Adrenal gland (tissue), 12 donors: ENCODE data around the gene TOX3. TPM values are rescaled to one million over a fixed set of nuclear protein-coding genes. Genes with fewer than 3 reads are reported as not detected.

Experiments used
- DNase-seq, 7 donors: peaks; one replicate each; pipeline ENCODE4 v3.0.0-alpha.2; 2019 to 2020
- H3K27ac ChIP-seq, 5 donors: fragments of 200-600 bp; sonication (generic) in 4 of 5; 1 replicate in 3 of 5; 2 replicates in 2 of 5; pipeline versions ENCODE4 v1.5.1 to v1.8.0; 2016 to 2020; ENCODE audit warnings: mild to moderate bottlenecking in 1 of 5
- H3K27me3 ChIP-seq: fragments of 200-600 bp; 2 replicates; pipeline ENCODE4 v1.8.0; 2021
- H3K36me3 ChIP-seq, 2 donors: fragments of 200-600 bp; replicated peaks in 1 of 2; 1 replicate in 1 of 2; 2 replicates in 1 of 2; pipeline versions ENCODE4 v1.5.1 to v1.8.0; 2018 to 2022
- H3K4me1 ChIP-seq, 2 donors: fragments of 200-600 bp; replicated peaks in 1 of 2; 1 replicate in 1 of 2; 2 replicates in 1 of 2; pipeline versions ENCODE4 v1.5.1 to v1.8.0; 2018 to 2021
- H3K4me3 ChIP-seq, 4 donors: fragments of 200-600 bp; sonication (generic) in 3 of 4; one replicate each; pipeline ENCODE4 v1.5.1; 2016 to 2018
- H3K9me3 ChIP-seq, 3 donors: fragments of 200-600 bp; sonication (generic) in 1 of 3; replicated peaks in 1 of 3; 1 replicate in 2 of 3; 2 replicates in 1 of 3; pipeline versions ENCODE4 v1.5.1 to v1.8.0; 2016 to 2021
- POLR2A ChIP-seq, 2 donors: fragments of 450-650 bp; IDR thresholded peaks; one replicate each; pipeline ENCODE4 v1.6.1; 2017; ENCODE audit warnings: antibody characterized with exemption in 2 of 2, mild to moderate bottlenecking in 2 of 2, moderate library complexity in 1 of 2
- WGBS, 4 donors: extraction: QIAGEN DNeasy Blood & Tissue Kit in 2 of 4; methylation state at CpG; one replicate each; pipeline versions ENCODE4 v1.1.5 to v1.1.7; 2013 to 2017; 5-methylcytosine and 5-hydroxymethylcytosine counted together
- intact Hi-C, 2 donors: fragments of 100-400 bp; cut with DNase I; formaldehyde crosslinking; loops; one replicate each; pipeline versions ENCODE4 v1.14.1 to v1.15.0; 2022 to 2023
- polyA plus RNA-seq, 3 donors: library from polyadenylated mRNA; stranded (reverse); fragments of 200-250 nt in 2 of 3; fragments of 350-450 nt in 1 of 3; fragmentation: Illumina TruSeq in 1 of 3; extraction: RNeasy Lipid Tissue Mini Kit (QIAGEN cat#74804) in 1 of 3; gene quantifications; one replicate each; pipeline ENCODE4 v1.2.3, GENCODE V29; 2013 to 2014
- total RNA-seq, 9 donors: library from RNA; depleted of rRNA in 4 of 9; stranded (reverse); fragments of >200 nt in 4 of 9; fragments of 120-200 nt in 1 of 9; fragmentation: NEBNext Ultra II Directional in 1 of 9; extraction: Animal tissue kit (Norgen Biotek cat#: 25700) in 1 of 9; gene quantifications; one replicate each; pipeline versions ENCODE4 v1.1.0 to v1.2.4, GENCODE V29; 2013 to 2023
- TF ChIP-seq, protein P1 (sequence below), 6 experiments: fragments of 450-650 bp in 4 of 6; fragments of 200-600 bp in 2 of 6; sonication (generic) in 1 of 6; IDR thresholded peaks; 1 replicate in 5 of 6; 2 replicates in 1 of 6; pipeline versions ENCODE4 v1.5.1 to v1.8.0; 2016 to 2021; ENCODE audit warnings: antibody characterized with exemption in 6 of 6, mild to moderate bottlenecking in 2 of 6, moderate library complexity in 1 of 6
- donor health status: healthy with polysubstance abuse.
- donor health status: Bipolar disorder and iron deficiency.
- donor health status: DM: yes; HTN: yes; CAD: no.
- donor health status: DM: no; HTN: no; CAD: no.
- donor health status: DM: no; HTN: no; CAD: no.
- donor health status: DM: yes; HTN: yes; CAD: no.

TOX3 gene
- total and polyA plus RNA-seq, 12 donors, result 0.06 to 4.2 (median 1.2) TPM; not detected in 2

- intact Hi-C loops, result no loop called here
- Histone ChIP-seq H3K9me3 (no peaks in the 10 kb centered on the region), H3K4me3 (no peak overlapping the region), H3K36me3 (no peaks in the 10 kb centered on the region), H3K27me3 (no peaks in the 10 kb centered on the region), H3K27ac (no peak overlapping the region), H3K4me1 (no peaks in the 10 kb centered on the region)
- no peak for DNase-seq
- TF ChIP-seq POLR2A (IDR thresholded peaks at IDR 0.05), result no peak
- TF ChIP-seq, protein P1, sequence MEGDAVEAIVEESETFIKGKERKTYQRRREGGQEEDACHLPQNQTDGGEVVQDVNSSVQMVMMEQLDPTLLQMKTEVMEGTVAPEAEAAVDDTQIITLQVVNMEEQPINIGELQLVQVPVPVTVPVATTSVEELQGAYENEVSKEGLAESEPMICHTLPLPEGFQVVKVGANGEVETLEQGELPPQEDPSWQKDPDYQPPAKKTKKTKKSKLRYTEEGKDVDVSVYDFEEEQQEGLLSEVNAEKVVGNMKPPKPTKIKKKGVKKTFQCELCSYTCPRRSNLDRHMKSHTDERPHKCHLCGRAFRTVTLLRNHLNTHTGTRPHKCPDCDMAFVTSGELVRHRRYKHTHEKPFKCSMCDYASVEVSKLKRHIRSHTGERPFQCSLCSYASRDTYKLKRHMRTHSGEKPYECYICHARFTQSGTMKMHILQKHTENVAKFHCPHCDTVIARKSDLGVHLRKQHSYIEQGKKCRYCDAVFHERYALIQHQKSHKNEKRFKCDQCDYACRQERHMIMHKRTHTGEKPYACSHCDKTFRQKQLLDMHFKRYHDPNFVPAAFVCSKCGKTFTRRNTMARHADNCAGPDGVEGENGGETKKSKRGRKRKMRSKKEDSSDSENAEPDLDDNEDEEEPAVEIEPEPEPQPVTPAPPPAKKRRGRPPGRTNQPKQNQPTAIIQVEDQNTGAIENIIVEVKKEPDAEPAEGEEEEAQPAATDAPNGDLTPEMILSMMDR (IDR thresholded peaks at IDR 0.05), result no peak
- WGBS, 4 donors, result 45 to 90% (median 51%) methylated on average over 1 of the region's 1 CpG
Measured at GRCh38 chr16:52398021-52398420, 148.9 kb downstream of the TOX3 start.

DNA sequence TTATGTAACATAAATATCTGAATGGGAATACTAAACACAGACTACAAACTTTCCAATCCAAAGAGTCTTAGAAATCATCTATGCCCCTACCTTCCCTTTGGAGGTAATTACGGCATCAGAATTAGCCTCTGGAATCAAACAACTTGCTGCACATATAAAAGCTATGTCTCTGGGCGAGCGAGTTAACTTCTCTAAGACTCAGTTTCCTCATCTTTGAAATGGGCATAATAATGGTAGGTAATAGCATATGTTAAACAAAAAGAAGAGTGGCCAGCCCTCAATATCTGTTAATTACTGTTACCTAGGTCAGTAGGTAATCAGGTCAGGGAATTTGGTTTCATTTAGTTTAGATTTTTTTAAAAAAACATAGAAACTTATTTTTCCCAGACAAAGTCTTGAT is 153.5 kb downstream of the TOX3 start:
- H3K27me3 ChIP-seq, result no peaks in the 10 kb centered on the region
- no peak overlapping the region for H3K27ac ChIP-seq
- no peaks in the 10 kb centered on the region for H3K9me3 ChIP-seq
- H3K4me3 ChIP-seq, result no peak overlapping the region
- intact Hi-C loops, result no loop called here
- whole genome bisulfite sequencing, 4 donors, result 68 to 84% (median 74%) methylated on average over 3 of the region's 3 CpGs
- DNase-seq, result no peak
- no peaks in the 10 kb centered on the region for H3K36me3 ChIP-seq
- TF ChIP-seq, protein P1 (IDR thresholded peaks at IDR 0.05), result no peak
- TF ChIP-seq POLR2A (IDR thresholded peaks at IDR 0.05), result no peak
- no peaks in the 10 kb centered on the region for H3K4me1 ChIP-seq

DNA sequence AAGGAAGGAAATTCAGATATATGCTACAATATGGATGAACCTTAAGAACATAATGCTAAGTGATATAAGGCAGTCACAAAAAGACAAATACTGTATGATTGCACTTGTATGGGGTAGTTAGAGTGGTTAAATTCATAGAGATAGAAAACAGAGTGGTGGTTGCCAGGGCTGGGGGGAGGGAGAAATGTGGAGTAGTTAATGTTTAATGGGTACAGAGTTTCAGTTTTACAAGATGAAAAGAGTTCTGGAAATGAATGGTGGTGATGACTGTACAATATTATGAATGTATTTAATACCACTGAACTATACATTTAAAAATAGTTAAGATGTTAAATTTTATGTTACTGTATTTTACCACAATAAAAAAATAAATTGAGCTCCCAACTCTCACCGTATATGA is 157.9 kb downstream of the TOX3 start:
- TF ChIP-seq, protein P1 (IDR thresholded peaks at IDR 0.05), result no peak
- no peak for TF ChIP-seq POLR2A (IDR thresholded peaks at IDR 0.05)
- no peak overlapping the region for H3K4me3 ChIP-seq
- H3K36me3 ChIP-seq, result no peaks in the 10 kb centered on the region
- no peak overlapping the region for H3K27ac ChIP-seq
- intact Hi-C loops, result no loop called here
- no peaks in the 10 kb centered on the region for H3K4me1 ChIP-seq
- no peak for DNase-seq
- H3K9me3 ChIP-seq, result no peaks in the 10 kb centered on the region
- 71 to 83% (median 76%) methylated on average over 1 of the region's 1 CpG for WGBS, 4 donors
- no peaks in the 10 kb centered on the region for H3K27me3 ChIP-seq
